Measurements from ENCODE around the gene AXIN2. TPM values are rescaled to one million over a fixed set of nuclear protein-coding genes. Genes with fewer than 3 reads are reported as not detected.
"Not testable (repeated sequence)": the region's sequence is repeated elsewhere in the genome, so short reads cannot be mapped to it uniquely, and the experiment has no call there.

The AXIN2 gene
- total RNA-seq, 1 experiment from 2014 or later = 1.8 TPM

- not testable (repeated sequence) for DNase-seq (ENCODE audit: low spot score)
These were observed 77.0 kb downstream of the AXIN2 start for GRCh38 chr17:65484405-65484804.

GRCh38 chr17:65483438-65483837 lies 78.0 kb downstream of the AXIN2 start:
- no peak for DNase-seq (ENCODE audit: low spot score)

- DNase-seq (ENCODE audit: low spot score) = no peak
These were observed 79.2 kb downstream of the AXIN2 start for GRCh38 chr17:65482201-65482600.

- no peak for DNase-seq (ENCODE audit: low spot score)
These were observed 82.2 kb downstream of the AXIN2 start for GRCh38 chr17:65479282-65479681.

Measured in H4 (cell line).